ENCODE measurements around the gene EPN2. TPM values are rescaled to one million over a fixed set of nuclear protein-coding genes. Genes with fewer than 3 reads are reported as not detected.

Gene EPN2
- total RNA-seq, 1 experiment from 2014 or later = 73.1 TPM

- Histone ChIP-seq H3K27me3 (ENCODE audit: insufficient read depth, low read length) (no peaks in the 10 kb centered on the region), H3K27ac (ENCODE audit: low read depth, low read length) (no peak overlapping the region), H4K20me1 (ENCODE audit: insufficient read depth) (no peaks in the 10 kb centered on the region; the same call in 1 of the 2 replicates), H3K4me1 (ENCODE audit: control insufficient read depth in 1 of 2, insufficient read depth in 2 of 2, low read length in 2 of 2) (peaks cover 0 to 5% of the 10 kb centered on the region in 2 experiments; a peak in 2 of 4 replicates), H3K9me2 (ENCODE audit: insufficient read depth) (no peaks in the 10 kb centered on the region), H3K9ac (ENCODE audit: low read length) (no peak overlapping the region), H3K4me3 (replicated peaks in 1 of 2; ENCODE audit: low read depth in 1 of 2, low read length in 2 of 2) (no peak overlapping the region), H2AFZ (ENCODE audit: low read depth, low read length, poor library complexity, severe bottlenecking) (no peak overlapping the region), H3K79me2 (ENCODE audit: insufficient read depth, low read length) (peaks cover 38% of the 10 kb centered on the region), H3K36me3 (ENCODE audit: control insufficient read depth in 1 of 2, insufficient read depth in 2 of 2, low read length in 2 of 2) (peaks cover 8 to 23% of the 10 kb centered on the region in 2 experiments), H3K4me2 (ENCODE audit: low read length) (no peak overlapping the region), H3K9me3 (ENCODE audit: control insufficient read depth in 1 of 2, insufficient read depth in 1 of 2, low read depth in 1 of 2, low read length in 2 of 2) (no peaks in the 10 kb centered on the region)
- ATAC-seq (no peak), DNase-seq (ENCODE audit: low read depth, low spot score) (no peak)
- ChIA-PET POLR2A (no interaction called here), RAD21 (ENCODE audit: low non-redundant PET in 1 of 2, low total read pairs in 2 of 2, uncharacterized antibody in 2 of 2, unreplicated experiment in 2 of 2) (no interaction called here), CTCF (no interaction called here)
- no peak for TF ChIP-seq EGR1 (IDR thresholded peaks at IDR 0.05; ENCODE audit: low read depth)
- no peak for TF ChIP-seq SP1 (IDR thresholded peaks at IDR 0.05; ENCODE audit: low read depth)
- TF ChIP-seq JUND (IDR thresholded peaks at IDR 0.05) = no peak
- TF ChIP-seq SRF (IDR thresholded peaks at IDR 0.05; ENCODE audit: low read depth) = no peak
- no peak for TF ChIP-seq POLR2A (IDR thresholded peaks at IDR 0.05; ENCODE audit: borderline replicate concordance, extremely low read depth, insufficient read depth, insufficient read length)
- intact Hi-C loops (cut with micrococcal nuclease) = no loop called here
- BruUV-seq (replicated peaks) = no TSS peak
Measured at GRCh38 chr17:19285213-19285900, 48.2 kb downstream of the EPN2 start.

DNA sequence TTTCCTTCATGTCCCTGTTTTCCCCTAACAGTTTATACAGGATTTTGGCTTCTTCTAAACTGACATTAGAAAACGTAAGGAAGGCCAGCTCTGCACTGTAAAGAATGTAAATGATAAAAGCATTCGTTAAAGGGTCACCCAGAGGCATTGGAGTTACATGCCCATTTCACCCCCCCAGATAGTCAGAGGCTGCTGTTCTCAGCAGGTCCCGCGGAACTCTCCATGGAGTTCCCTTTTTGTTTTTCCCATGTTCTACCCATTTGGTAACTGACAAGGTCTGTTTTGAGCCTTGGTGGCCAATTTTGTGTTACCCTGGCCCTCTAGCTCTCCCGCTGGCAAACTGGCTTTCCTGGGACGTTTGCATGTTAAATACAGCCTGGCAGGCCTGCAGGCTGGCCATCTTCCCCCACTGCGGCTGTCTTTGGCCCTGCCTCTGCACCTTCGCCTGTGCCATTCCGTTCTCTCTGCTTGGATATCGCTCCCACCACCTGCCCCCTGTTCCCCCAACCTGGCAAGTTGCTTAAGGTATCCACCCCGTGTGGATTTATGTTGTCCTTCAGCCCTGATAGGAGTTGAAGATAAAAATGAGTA is 49.7 kb downstream of the EPN2 start:
- Histone ChIP-seq H2AFZ (ENCODE audit: low read depth, low read length, poor library complexity, severe bottlenecking) (no peak overlapping the region), H3K79me2 (ENCODE audit: insufficient read depth, low read length) (peaks cover 45% of the 10 kb centered on the region), H3K4me2 (ENCODE audit: low read length) (no peak overlapping the region), H3K4me1 (ENCODE audit: control insufficient read depth in 1 of 2, insufficient read depth in 2 of 2, low read length in 2 of 2) (peaks cover 0 to 5% of the 10 kb centered on the region in 2 experiments; a peak in 2 of 4 replicates), H3K4me3 (replicated peaks in 1 of 2; ENCODE audit: low read depth in 1 of 2, low read length in 2 of 2) (no peak overlapping the region), H3K9me3 (ENCODE audit: control insufficient read depth in 1 of 2, insufficient read depth in 1 of 2, low read depth in 1 of 2, low read length in 2 of 2) (no peaks in the 10 kb centered on the region), H3K27ac (ENCODE audit: low read depth, low read length) (no peak overlapping the region), H4K20me1 (ENCODE audit: insufficient read depth) (no peaks in the 10 kb centered on the region; the same call in 1 of the 2 replicates), H3K9me2 (ENCODE audit: insufficient read depth) (no peaks in the 10 kb centered on the region), H3K27me3 (ENCODE audit: insufficient read depth, low read length) (no peaks in the 10 kb centered on the region), H3K36me3 (ENCODE audit: control insufficient read depth in 1 of 2, insufficient read depth in 2 of 2, low read length in 2 of 2) (peaks cover 5 to 23% of the 10 kb centered on the region in 2 experiments), H3K9ac (ENCODE audit: low read length) (no peak overlapping the region)
- DNase-seq (ENCODE audit: low read depth, low spot score) = no peak
- ChIA-PET POLR2A (no interaction called here), CTCF (no interaction called here), RAD21 (ENCODE audit: low non-redundant PET in 1 of 2, low total read pairs in 2 of 2, uncharacterized antibody in 2 of 2, unreplicated experiment in 2 of 2) (no interaction called here)
- TF ChIP-seq ZFX (IDR thresholded peaks at IDR 0.05) (no peak; the same call in 1 of the 2 replicates), POLR2A (IDR thresholded peaks at IDR 0.05; ENCODE audit: borderline replicate concordance, extremely low read depth, insufficient read depth, insufficient read length) (no peak), CBX3 (IDR thresholded peaks at IDR 0.05; ENCODE audit: low read depth) (no peak), SP1 (IDR thresholded peaks at IDR 0.05; ENCODE audit: low read depth) (no peak), EZH2 (IDR thresholded peaks at IDR 0.05) (no peak), RAD21 (IDR thresholded peaks at IDR 0.05; ENCODE audit: low read depth) (no peak), YY1 (IDR thresholded peaks at IDR 0.05; ENCODE audit: extremely low read depth, insufficient replicate concordance, low read depth, low read length) (no peak)
- TF ChIP-seq, protein P1, sequence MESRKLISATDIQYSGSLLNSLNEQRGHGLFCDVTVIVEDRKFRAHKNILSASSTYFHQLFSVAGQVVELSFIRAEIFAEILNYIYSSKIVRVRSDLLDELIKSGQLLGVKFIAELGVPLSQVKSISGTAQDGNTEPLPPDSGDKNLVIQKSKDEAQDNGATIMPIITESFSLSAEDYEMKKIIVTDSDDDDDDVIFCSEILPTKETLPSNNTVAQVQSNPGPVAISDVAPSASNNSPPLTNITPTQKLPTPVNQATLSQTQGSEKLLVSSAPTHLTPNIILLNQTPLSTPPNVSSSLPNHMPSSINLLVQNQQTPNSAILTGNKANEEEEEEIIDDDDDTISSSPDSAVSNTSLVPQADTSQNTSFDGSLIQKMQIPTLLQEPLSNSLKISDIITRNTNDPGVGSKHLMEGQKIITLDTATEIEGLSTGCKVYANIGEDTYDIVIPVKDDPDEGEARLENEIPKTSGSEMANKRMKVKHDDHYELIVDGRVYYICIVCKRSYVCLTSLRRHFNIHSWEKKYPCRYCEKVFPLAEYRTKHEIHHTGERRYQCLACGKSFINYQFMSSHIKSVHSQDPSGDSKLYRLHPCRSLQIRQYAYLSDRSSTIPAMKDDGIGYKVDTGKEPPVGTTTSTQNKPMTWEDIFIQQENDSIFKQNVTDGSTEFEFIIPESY (IDR thresholded peaks at IDR 0.05; ENCODE audit: extremely low read depth, insufficient replicate concordance, low read length) = no peak
- ATAC-seq = no peak
- TSS peak; percentile 83 for BruUV-seq (replicated peaks)
- intact Hi-C loops (cut with micrococcal nuclease) = no loop called here
